Stomach (tissue), 4 donors: ENCODE data around the gene PPM1L.

Experiments used
- EP300 ChIP-seq: sonication (generic); formaldehyde crosslinking; IDR thresholded peaks from one replicate; pipeline ENCODE4 v1.6.1; 2017; ENCODE audit warnings: antibody characterized with exemption
- POLR2A ChIP-seq, 4 donors: fragments of 450-650 bp; IDR thresholded peaks; one replicate each; pipeline ENCODE4 v1.6.1; 2016; ENCODE audit warnings: antibody characterized with exemption in 4 of 4, control low read depth in 2 of 4, mild to moderate bottlenecking in 1 of 4, moderate library complexity in 1 of 4
- TF ChIP-seq, protein P1 (sequence below), 7 experiments: fragments of 450-650 bp in 4 of 7; fragments of 200-600 bp in 3 of 7; sonication (generic) in 3 of 7; IDR thresholded peaks; one replicate each; pipeline ENCODE4 v1.5.1; 2016 to 2019; ENCODE audit warnings: antibody characterized with exemption in 7 of 7, control low read depth in 2 of 7, mild to moderate bottlenecking in 1 of 7

DNA sequence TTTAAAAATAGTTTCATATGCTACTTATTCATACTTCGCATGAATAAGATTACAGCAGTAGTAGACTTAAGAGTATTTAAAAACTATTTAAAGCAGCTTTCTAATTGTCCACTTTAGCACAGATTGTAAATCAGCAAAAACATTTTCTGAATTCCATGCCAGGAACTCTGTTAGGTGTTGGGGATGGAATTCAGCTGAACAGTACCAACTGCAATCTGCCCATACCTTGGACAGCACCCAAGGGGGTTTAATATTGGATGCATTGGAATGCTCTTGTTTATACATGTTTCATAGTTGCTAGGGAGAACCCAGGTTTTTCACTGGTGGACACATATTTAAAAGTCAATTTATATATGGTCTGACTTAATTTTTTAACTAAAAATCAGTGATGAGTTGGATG lies 74.8 kb downstream of the PPM1L start:
- TF ChIP-seq, protein P1, sequence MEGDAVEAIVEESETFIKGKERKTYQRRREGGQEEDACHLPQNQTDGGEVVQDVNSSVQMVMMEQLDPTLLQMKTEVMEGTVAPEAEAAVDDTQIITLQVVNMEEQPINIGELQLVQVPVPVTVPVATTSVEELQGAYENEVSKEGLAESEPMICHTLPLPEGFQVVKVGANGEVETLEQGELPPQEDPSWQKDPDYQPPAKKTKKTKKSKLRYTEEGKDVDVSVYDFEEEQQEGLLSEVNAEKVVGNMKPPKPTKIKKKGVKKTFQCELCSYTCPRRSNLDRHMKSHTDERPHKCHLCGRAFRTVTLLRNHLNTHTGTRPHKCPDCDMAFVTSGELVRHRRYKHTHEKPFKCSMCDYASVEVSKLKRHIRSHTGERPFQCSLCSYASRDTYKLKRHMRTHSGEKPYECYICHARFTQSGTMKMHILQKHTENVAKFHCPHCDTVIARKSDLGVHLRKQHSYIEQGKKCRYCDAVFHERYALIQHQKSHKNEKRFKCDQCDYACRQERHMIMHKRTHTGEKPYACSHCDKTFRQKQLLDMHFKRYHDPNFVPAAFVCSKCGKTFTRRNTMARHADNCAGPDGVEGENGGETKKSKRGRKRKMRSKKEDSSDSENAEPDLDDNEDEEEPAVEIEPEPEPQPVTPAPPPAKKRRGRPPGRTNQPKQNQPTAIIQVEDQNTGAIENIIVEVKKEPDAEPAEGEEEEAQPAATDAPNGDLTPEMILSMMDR (IDR thresholded peaks at IDR 0.05), result no peak
- TF ChIP-seq POLR2A (IDR thresholded peaks at IDR 0.05), result no peak
- no peak for TF ChIP-seq EP300
